Measurements from ENCODE around the gene HS3ST3B1.

HS3ST3B1 gene

GRCh38 chr17:14389681-14390080, 88.8 kb downstream of the HS3ST3B1 start:
- peaks cover 10% of the 10 kb centered on the region for H3K4me1 ChIP-seq (ENCODE audit: control insufficient read depth, insufficient read depth, low read length)
- no peaks in the 10 kb centered on the region for H3K36me3 ChIP-seq (ENCODE audit: control insufficient read depth, insufficient read depth, low read length)
- no peak overlapping the region for H3K9ac ChIP-seq (ENCODE audit: low read length)
- no peaks in the 10 kb centered on the region for H3K9me3 ChIP-seq (ENCODE audit: control insufficient read depth, insufficient read depth, low read depth, low read length)
- H3K27ac ChIP-seq (ENCODE audit: low read depth, low read length) = no peak overlapping the region; the same call in 1 of the 2 replicates
- 0 out of 2 replicates have a peak overlapping the region, but pooled peaks have one; percentile 26 for H3K4me3 ChIP-seq (ENCODE audit: low read depth, low read length)
- no peaks in the 10 kb centered on the region for H3K27me3 ChIP-seq (ENCODE audit: control insufficient read depth, insufficient read depth, low read length)

GRCh38 chr17:14393723-14394122, 92.8 kb downstream of the HS3ST3B1 start:
- Histone ChIP-seq H3K27ac (ENCODE audit: low read depth, low read length) (no peak overlapping the region), H3K9ac (ENCODE audit: low read length) (no peak overlapping the region), H3K9me3 (ENCODE audit: control insufficient read depth, insufficient read depth, low read depth, low read length) (no peaks in the 10 kb centered on the region), H3K36me3 (ENCODE audit: control insufficient read depth, insufficient read depth, low read length) (no peaks in the 10 kb centered on the region), H3K4me3 (ENCODE audit: low read depth, low read length) (no peak overlapping the region), H3K27me3 (ENCODE audit: control insufficient read depth, insufficient read depth, low read length) (no peaks in the 10 kb centered on the region), H3K4me1 (ENCODE audit: control insufficient read depth, insufficient read depth, low read length) (peaks cover 10% of the 10 kb centered on the region)

- Histone ChIP-seq H3K9ac (ENCODE audit: low read length) (no peak overlapping the region), H3K4me1 (ENCODE audit: control insufficient read depth, insufficient read depth, low read length) (no peaks in the 10 kb centered on the region), H3K4me3 (ENCODE audit: low read depth, low read length) (no peak overlapping the region), H3K27ac (ENCODE audit: low read depth, low read length) (no peak overlapping the region), H3K9me3 (ENCODE audit: control insufficient read depth, insufficient read depth, low read depth, low read length) (no peaks in the 10 kb centered on the region), H3K36me3 (ENCODE audit: control insufficient read depth, insufficient read depth, low read length) (no peaks in the 10 kb centered on the region), H3K27me3 (ENCODE audit: control insufficient read depth, insufficient read depth, low read length) (no peaks in the 10 kb centered on the region)
Observed at GRCh38 chr17:14395255-14395654, 94.4 kb downstream of the HS3ST3B1 start.

GRCh38 chr17:14396547-14396946, 95.7 kb downstream of the HS3ST3B1 start:
- Histone ChIP-seq H3K4me1 (ENCODE audit: control insufficient read depth, insufficient read depth, low read length) (no peaks in the 10 kb centered on the region), H3K9ac (ENCODE audit: low read length) (no peak overlapping the region), H3K27ac (ENCODE audit: low read depth, low read length) (no peak overlapping the region), H3K36me3 (ENCODE audit: control insufficient read depth, insufficient read depth, low read length) (no peaks in the 10 kb centered on the region), H3K27me3 (ENCODE audit: control insufficient read depth, insufficient read depth, low read length) (no peaks in the 10 kb centered on the region), H3K4me3 (ENCODE audit: low read depth, low read length) (no peak overlapping the region), H3K9me3 (ENCODE audit: control insufficient read depth, insufficient read depth, low read depth, low read length) (no peaks in the 10 kb centered on the region)

- Histone ChIP-seq H3K9me3 (ENCODE audit: control insufficient read depth, insufficient read depth, low read depth, low read length) (peaks cover 7% of the 10 kb centered on the region; the same call in 1 of the 2 replicates), H3K27me3 (ENCODE audit: control insufficient read depth, insufficient read depth, low read length) (no peaks in the 10 kb centered on the region), H3K36me3 (ENCODE audit: control insufficient read depth, insufficient read depth, low read length) (no peaks in the 10 kb centered on the region), H3K4me3 (ENCODE audit: low read depth, low read length) (no peak overlapping the region), H3K9ac (ENCODE audit: low read length) (no peak overlapping the region), H3K27ac (ENCODE audit: low read depth, low read length) (no peak overlapping the region), H3K4me1 (ENCODE audit: control insufficient read depth, insufficient read depth, low read length) (no peaks in the 10 kb centered on the region)
Observed at GRCh38 chr17:14398766-14399165, 97.9 kb downstream of the HS3ST3B1 start.
